Bronchial epithelial cell (primary cell): ENCODE data around the gene GADL1. TPM values are rescaled to one million over a fixed set of nuclear protein-coding genes. Genes with fewer than 3 reads are reported as not detected.

Source experiments
- DNase-seq: peaks from one replicate; pipeline ENCODE4 v3.0.0-alpha.2; 2010; ENCODE audit warnings: low read depth
- FAIRE-seq: peaks from 2 replicates; lab custom pipeline; 2011; peaks lifted over from hg19 to GRCh38; lab: Jason Lieb, UNC
- H3K27me3 ChIP-seq: 2 replicates; pipeline ENCODE4 v1.5.1; 2011; ENCODE audit warnings: low read length; ENCODE audit not compliant: control insufficient read depth, insufficient read depth
- H3K36me3 ChIP-seq: 2 replicates; pipeline ENCODE4 v1.5.1; 2011; ENCODE audit warnings: low read length; ENCODE audit not compliant: control insufficient read depth, insufficient read depth
- H3K4me3 ChIP-seq: 2 replicates; pipeline ENCODE4 v1.5.1; 2011; ENCODE audit warnings: mild to moderate bottlenecking, low read depth, low read length, control low read depth
- CTCF ChIP-seq: IDR thresholded peaks from 2 replicates; pipeline ENCODE4 v1.5.1; 2011; ENCODE audit warnings: mild to moderate bottlenecking, moderate library complexity, low read length, control low read depth, inconsistent platforms; ENCODE audit not compliant: insufficient read depth, severe bottlenecking
- total RNA-seq: library from RNA; depleted of rRNA; stranded (reverse); fragments of >200 nt; gene quantifications from 2 replicates; pipeline ENCODE4 v1.2.1, GENCODE V29; 2014

Gene GADL1
- total RNA-seq, 1 donor from 2014 or later: not detected

- FAIRE-seq (no peak), DNase-seq (no peak)
- Histone ChIP-seq H3K4me3 (no peak overlapping the region), H3K27me3 (peaks cover 4% of the 10 kb centered on the region), H3K36me3 (no peaks in the 10 kb centered on the region)
- no peak for TF ChIP-seq CTCF
Observed at GRCh38 chr3:30845606-30846005, 48.9 kb downstream of the GADL1 start.

GRCh38 chr3:30843877-30844276, 50.6 kb downstream of the GADL1 start:
- FAIRE-seq (no peak), DNase-seq (no peak)
- H3K36me3 ChIP-seq: no peaks in the 10 kb centered on the region
- H3K27me3 ChIP-seq: peaks cover 4% of the 10 kb centered on the region
- no peak overlapping the region for H3K4me3 ChIP-seq
- no peak for TF ChIP-seq CTCF

- no peak for TF ChIP-seq CTCF
- no peak overlapping the region for H3K4me3 ChIP-seq
- no peak for FAIRE-seq
- DNase-seq: no peak
- no peaks in the 10 kb centered on the region for H3K27me3 ChIP-seq
- no peaks in the 10 kb centered on the region for H3K36me3 ChIP-seq
Observed at GRCh38 chr3:30836141-30836540, 58.3 kb downstream of the GADL1 start.

GRCh38 chr3:30835667-30836066, 58.8 kb downstream of the GADL1 start:
- FAIRE-seq: no peak
- H3K36me3 ChIP-seq: no peaks in the 10 kb centered on the region
- peak; percentile 12 for DNase-seq
- no peak overlapping the region for H3K4me3 ChIP-seq
- TF ChIP-seq CTCF: no peak
- H3K27me3 ChIP-seq: no peaks in the 10 kb centered on the region

GRCh38 chr3:30832961-30833575, 61.4 kb downstream of the GADL1 start:
- FAIRE-seq: no peak
- no peak for TF ChIP-seq CTCF
- no peak overlapping the region for H3K4me3 ChIP-seq
- no peaks in the 10 kb centered on the region for H3K27me3 ChIP-seq
- H3K36me3 ChIP-seq: no peaks in the 10 kb centered on the region
- DNase-seq: no peak

GRCh38 chr3:30827080-30827479, 67.4 kb downstream of the GADL1 start:
- H3K27me3 ChIP-seq: peaks cover 2% of the 10 kb centered on the region
- no peaks in the 10 kb centered on the region for H3K36me3 ChIP-seq
- no peak for TF ChIP-seq CTCF
- H3K4me3 ChIP-seq: no peak overlapping the region
- no peak for DNase-seq
- no peak for FAIRE-seq
